Karpas-422 (cell line): Measurements from ENCODE around the gene CRY1. TPM values are rescaled to one million over a fixed set of nuclear protein-coding genes. Genes with fewer than 3 reads are reported as not detected.

ENCODE experiments used
- DNase-seq: peaks from one replicate; pipeline ENCODE4 v3.0.0-alpha.2; 2015
- H2AFZ ChIP-seq: fragments of 200-600 bp; sonication (generic); 2 replicates; pipeline ENCODE4 v1.6.1; 2014; ENCODE audit warnings: antibody characterized with exemption, low read length, mixed read lengths
- H3K27ac ChIP-seq: fragments of 200-600 bp; sonication (generic); 2 replicates; pipeline ENCODE4 v1.5.1; 2014; ENCODE audit warnings: mild to moderate bottlenecking, low read length, moderate library complexity
- H3K27me3 ChIP-seq: fragments of 200-600 bp; sonication (generic); 2 replicates; pipeline ENCODE4 v1.6.1; 2014; ENCODE audit warnings: low read length, mixed read lengths
- H3K36me3 ChIP-seq: fragments of 200-600 bp; sonication (generic); 2 replicates; pipeline ENCODE4 v1.6.1; 2014; ENCODE audit warnings: low read length, mixed read lengths; ENCODE audit not compliant: insufficient read depth
- H3K4me1 ChIP-seq: fragments of 200-600 bp; sonication (generic); 2 replicates; pipeline ENCODE4 v1.6.1; 2014; ENCODE audit warnings: mild to moderate bottlenecking, low read length, mixed read lengths
- H3K4me2 ChIP-seq: fragments of 200-600 bp; sonication (generic); 2 replicates; pipeline ENCODE4 v1.6.1; 2014; ENCODE audit warnings: low read length, low read depth, mild to moderate bottlenecking; ENCODE audit not compliant: poor library complexity, severe bottlenecking
- H3K4me3 ChIP-seq: fragments of 200-600 bp; sonication (generic); 2 replicates; pipeline ENCODE4 v1.5.1; 2014; ENCODE audit warnings: mild to moderate bottlenecking, antibody characterized with exemption, low read length, mixed read lengths
- H3K79me2 ChIP-seq: fragments of 200-600 bp; sonication (generic); 2 replicates; pipeline ENCODE4 v1.6.1; 2014; ENCODE audit warnings: mild to moderate bottlenecking, low read length, mixed read lengths
- H3K9ac ChIP-seq: fragments of 200-600 bp; sonication (generic); 2 replicates; pipeline ENCODE4 v1.6.0; 2014; ENCODE audit warnings: low read length
- H3K9me2 ChIP-seq: fragments of 200-600 bp; sonication (generic), shearing (Covaris generic); replicated peaks from 2 replicates; pipeline ENCODE4 v1.6.0; 2014; ENCODE audit warnings: mild to moderate bottlenecking, low read length, moderate library complexity; ENCODE audit not compliant: insufficient read depth
- H3K9me3 ChIP-seq: fragments of 300-700, 200-600 bp; sonication (generic); 2 replicates; pipeline ENCODE4 v1.6.1; 2014; ENCODE audit warnings: low read length, mixed read lengths
- H4K20me1 ChIP-seq: fragments of 200-600 bp; sonication (generic); 2 replicates; pipeline ENCODE4 v1.6.1; 2014; ENCODE audit warnings: mild to moderate bottlenecking, antibody characterized with exemption, low read length, low read depth; ENCODE audit not compliant: insufficient read depth
- total RNA-seq: library from RNA; depleted of rRNA; stranded (reverse); fragments of >200 nt; shearing (Covaris generic); gene quantifications from 2 replicates; pipeline ENCODE4 v1.2.3, GENCODE V29; 2014; ENCODE audit warnings: low replicate concordance

CRY1 gene
- total RNA-seq, 1 experiment from 2014 or later, result not detected

DNA sequence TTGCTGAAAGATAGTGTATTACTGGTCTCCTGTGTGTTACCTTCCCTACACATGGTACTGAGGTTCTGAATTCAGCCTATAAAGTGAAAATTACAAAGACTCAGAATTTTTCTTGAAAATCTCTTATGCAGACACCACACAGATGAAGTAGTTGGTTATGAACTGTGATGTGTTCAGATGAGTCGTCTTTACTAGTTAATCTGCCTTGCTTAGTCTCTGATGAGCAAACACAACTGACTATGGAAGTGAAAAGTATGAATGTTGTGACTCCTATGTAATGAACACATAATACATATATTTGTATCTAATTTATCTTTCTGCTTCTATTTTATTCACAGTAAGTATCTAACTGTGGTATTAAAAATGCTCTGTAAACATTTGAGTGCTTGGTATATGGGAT is 111.1 kb downstream of the CRY1 start:
- Histone ChIP-seq H3K27me3 (no peaks in the 10 kb centered on the region), H2AFZ (no peak overlapping the region), H3K4me3 (no peak overlapping the region), H3K9me3 (no peaks in the 10 kb centered on the region), H3K4me2 (no peak overlapping the region), H3K9ac (no peak overlapping the region), H4K20me1 (no peaks in the 10 kb centered on the region), H3K9me2 (no peaks in the 10 kb centered on the region), H3K4me1 (peaks cover 21% of the 10 kb centered on the region), H3K27ac (no peak overlapping the region), H3K36me3 (no peaks in the 10 kb centered on the region), H3K79me2 (no peaks in the 10 kb centered on the region)
- no peak for DNase-seq

DNA sequence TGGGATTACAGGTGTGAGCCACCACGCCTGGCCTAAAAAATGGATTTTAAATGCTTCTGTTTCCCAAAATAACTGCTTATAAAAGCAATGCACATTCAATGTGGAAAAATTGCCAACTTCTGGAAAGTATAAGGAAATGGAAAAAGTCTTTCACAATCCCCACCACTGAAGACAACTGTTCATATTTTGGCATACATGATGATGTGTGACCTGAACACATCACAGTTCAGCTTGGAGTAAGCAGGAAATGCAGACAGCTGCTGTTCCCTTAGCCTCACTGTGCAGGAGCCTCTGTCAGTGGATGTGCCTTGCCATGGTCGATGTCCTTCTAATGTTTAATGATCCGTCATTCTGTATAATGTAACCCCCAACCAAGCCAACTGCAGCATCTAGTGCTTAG is 111.6 kb downstream of the CRY1 start:
- H3K36me3 ChIP-seq, result no peaks in the 10 kb centered on the region
- peaks cover 19% of the 10 kb centered on the region for H3K4me1 ChIP-seq
- H3K27me3 ChIP-seq, result no peaks in the 10 kb centered on the region
- H3K9ac ChIP-seq, result no peak overlapping the region
- no peak overlapping the region for H3K4me3 ChIP-seq
- H3K9me3 ChIP-seq, result no peaks in the 10 kb centered on the region
- no peak overlapping the region for H3K4me2 ChIP-seq
- H4K20me1 ChIP-seq, result no peaks in the 10 kb centered on the region
- H2AFZ ChIP-seq, result no peak overlapping the region
- no peak for DNase-seq
- H3K79me2 ChIP-seq, result no peaks in the 10 kb centered on the region
- H3K9me2 ChIP-seq, result no peaks in the 10 kb centered on the region
- H3K27ac ChIP-seq, result no peak overlapping the region

DNA sequence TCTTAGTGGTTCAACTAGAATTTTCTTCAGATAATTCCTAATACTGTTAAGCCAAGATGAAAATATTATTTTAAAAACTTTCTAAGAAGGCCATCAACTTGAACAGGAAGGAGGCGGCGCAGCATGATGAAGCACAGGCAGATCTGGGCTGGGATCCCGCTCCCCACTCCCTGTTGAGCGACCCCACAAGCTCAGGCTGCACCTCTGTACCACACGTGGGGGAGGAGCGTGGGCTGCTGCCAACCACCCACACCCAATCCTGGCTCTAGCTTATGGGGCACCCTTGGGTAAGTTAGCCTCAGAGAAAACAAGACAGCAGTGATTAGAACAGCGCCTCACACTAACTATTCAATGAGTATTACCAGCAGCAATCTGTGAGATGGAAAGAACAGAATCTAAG is 112.4 kb downstream of the CRY1 start:
- peaks cover 11% of the 10 kb centered on the region for H3K4me1 ChIP-seq
- H3K9me3 ChIP-seq, result no peaks in the 10 kb centered on the region
- H3K9me2 ChIP-seq, result no peaks in the 10 kb centered on the region
- DNase-seq, result no peak
- no peaks in the 10 kb centered on the region for H3K27me3 ChIP-seq
- peaks cover 3% of the 10 kb centered on the region; the same call in 1 of the 2 replicates for H3K36me3 ChIP-seq
- no peak overlapping the region for H3K27ac ChIP-seq
- H3K4me2 ChIP-seq, result no peak overlapping the region
- H3K79me2 ChIP-seq, result no peaks in the 10 kb centered on the region
- H3K9ac ChIP-seq, result no peak overlapping the region
- H4K20me1 ChIP-seq, result no peaks in the 10 kb centered on the region
- H2AFZ ChIP-seq, result no peak overlapping the region
- H3K4me3 ChIP-seq, result no peak overlapping the region

DNA sequence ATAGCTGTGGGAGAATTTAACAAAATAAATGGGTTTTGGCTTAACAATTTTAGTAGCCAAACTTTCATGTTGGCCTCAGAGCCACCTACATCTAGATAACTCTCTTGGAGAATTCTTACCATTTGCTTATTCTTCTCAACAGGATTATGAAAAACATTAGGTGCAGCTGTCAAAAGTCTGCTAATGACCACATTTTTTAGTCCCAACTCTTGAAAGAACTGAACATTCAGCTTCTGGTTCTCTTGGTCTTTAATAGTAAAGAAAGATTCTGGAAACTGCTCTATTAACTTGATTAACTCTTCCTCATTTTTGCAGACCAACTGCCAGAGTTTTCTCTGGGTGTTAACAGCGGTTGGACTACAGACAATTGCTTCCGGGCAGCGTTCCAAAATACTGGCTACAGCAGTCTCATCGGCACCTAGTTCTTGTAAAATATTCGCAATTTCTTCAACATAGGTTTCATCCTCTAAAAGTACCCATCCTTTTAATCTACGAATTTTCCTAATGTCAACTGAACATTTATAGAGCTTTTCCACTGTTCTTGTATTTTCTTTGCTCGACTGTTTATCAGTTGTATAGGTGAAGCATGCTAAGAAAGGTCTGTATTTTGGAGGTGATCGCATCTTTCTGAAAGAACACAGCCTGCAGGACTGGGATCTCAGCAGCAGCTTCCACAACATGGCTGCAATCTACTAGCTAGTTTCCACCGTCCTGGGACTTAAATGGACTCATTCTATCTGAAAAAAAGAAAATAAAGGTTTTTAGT is 115.1 kb downstream of the CRY1 start:
- no peaks in the 10 kb centered on the region for H4K20me1 ChIP-seq
- no peaks in the 10 kb centered on the region for H3K27me3 ChIP-seq
- peaks cover 4% of the 10 kb centered on the region; the same call in 1 of the 2 replicates for H3K36me3 ChIP-seq
- no peak for DNase-seq
- no peaks in the 10 kb centered on the region for H3K9me3 ChIP-seq
- H3K4me1 ChIP-seq, result peaks cover 2% of the 10 kb centered on the region
- H3K4me3 ChIP-seq, result no peak overlapping the region
- no peak overlapping the region for H2AFZ ChIP-seq
- no peaks in the 10 kb centered on the region for H3K79me2 ChIP-seq
- H3K9me2 ChIP-seq, result no peaks in the 10 kb centered on the region
- no peak overlapping the region for H3K4me2 ChIP-seq
- no peak overlapping the region for H3K27ac ChIP-seq
- no peak overlapping the region for H3K9ac ChIP-seq

DNA sequence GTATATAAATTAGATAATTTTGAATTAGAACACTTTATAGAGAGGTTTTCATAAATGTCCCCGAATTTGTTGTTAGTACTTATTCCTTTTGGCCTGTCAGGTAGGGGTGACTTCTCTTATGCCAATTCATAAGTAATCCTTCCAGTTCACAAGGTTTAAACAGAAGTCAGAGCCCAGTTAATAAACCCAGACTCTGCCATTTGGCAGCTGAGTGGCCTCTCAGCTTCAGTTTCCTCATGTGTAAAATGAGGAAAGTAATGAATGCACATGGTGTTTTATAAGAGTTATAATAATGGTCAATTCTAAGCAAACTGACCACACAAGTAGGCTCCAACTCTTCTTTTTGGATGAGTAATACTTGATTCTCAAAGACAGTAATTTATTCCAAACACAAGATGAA is 116.7 kb downstream of the CRY1 start:
- Histone ChIP-seq H3K4me3 (no peak overlapping the region), H3K9me3 (no peaks in the 10 kb centered on the region), H3K27ac (no peak overlapping the region), H3K27me3 (no peaks in the 10 kb centered on the region), H3K79me2 (no peaks in the 10 kb centered on the region), H3K36me3 (peaks cover 6% of the 10 kb centered on the region; the same call in 1 of the 2 replicates), H2AFZ (no peak overlapping the region), H3K9ac (no peak overlapping the region), H3K9me2 (no peaks in the 10 kb centered on the region), H4K20me1 (no peaks in the 10 kb centered on the region), H3K4me2 (no peak overlapping the region), H3K4me1 (no peaks in the 10 kb centered on the region)
- DNase-seq, result no peak

DNA sequence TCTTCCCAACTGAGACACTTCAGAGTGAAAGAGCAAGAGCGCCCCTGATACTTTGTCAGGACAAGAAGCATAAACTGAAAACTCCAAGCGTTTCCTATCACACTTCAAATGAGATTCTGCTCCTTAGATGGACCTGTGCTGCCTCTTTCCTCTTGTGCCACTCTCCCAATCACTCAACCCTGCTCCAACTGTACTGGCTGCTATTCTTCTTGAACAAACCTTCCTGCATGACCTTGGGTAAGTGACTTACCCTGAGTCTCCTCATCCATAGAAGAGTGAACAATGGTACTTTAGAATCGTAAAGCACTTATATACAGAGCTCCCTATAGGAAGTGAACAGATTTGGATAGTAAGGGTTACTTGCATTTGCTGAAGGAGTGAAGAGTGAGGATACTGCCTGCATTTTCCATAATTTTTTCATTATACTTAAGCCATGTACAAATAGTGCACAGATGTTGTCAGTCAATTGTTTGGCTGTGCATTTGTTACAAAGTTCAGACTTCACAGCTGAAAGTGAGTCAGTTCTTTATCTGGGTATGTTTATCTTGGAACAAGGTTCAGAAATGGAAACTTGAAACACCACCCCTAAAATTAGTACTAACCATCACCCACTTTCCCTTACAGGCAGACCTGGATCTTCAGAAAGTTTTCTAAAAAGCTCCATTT is 117.2 kb downstream of the CRY1 start:
- H3K9me3 ChIP-seq, result no peaks in the 10 kb centered on the region
- H3K27me3 ChIP-seq, result no peaks in the 10 kb centered on the region
- no peak for DNase-seq
- no peak overlapping the region for H3K4me3 ChIP-seq
- H3K4me1 ChIP-seq, result no peaks in the 10 kb centered on the region
- no peaks in the 10 kb centered on the region for H3K9me2 ChIP-seq
- H2AFZ ChIP-seq, result no peak overlapping the region
- H3K79me2 ChIP-seq, result no peaks in the 10 kb centered on the region
- peaks cover 12% of the 10 kb centered on the region for H3K36me3 ChIP-seq
- H4K20me1 ChIP-seq, result no peaks in the 10 kb centered on the region
- H3K4me2 ChIP-seq, result no peak overlapping the region
- no peak overlapping the region for H3K27ac ChIP-seq
- H3K9ac ChIP-seq, result no peak overlapping the region

DNA sequence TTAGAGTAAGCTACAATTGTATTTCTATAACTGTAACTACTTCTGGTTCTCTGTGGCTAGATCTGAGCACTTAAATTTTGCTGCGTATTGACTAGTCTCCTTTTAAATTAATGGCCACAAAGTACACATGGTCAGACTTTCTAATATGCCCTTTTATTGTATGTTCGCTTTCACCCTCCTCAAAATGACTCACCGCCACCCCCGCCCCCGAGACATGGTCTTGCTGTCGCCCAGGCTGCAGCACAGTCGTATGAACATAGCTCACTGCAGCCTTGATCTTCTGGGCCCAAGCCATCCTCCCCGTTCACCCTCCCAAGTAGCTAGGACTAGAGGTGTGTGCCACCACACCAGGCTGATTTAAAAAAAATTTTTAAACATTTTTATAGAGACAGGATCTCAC is 118.3 kb downstream of the CRY1 start:
- DNase-seq, result no peak
- Histone ChIP-seq H3K4me2 (no peak overlapping the region), H2AFZ (no peak overlapping the region)

DNA sequence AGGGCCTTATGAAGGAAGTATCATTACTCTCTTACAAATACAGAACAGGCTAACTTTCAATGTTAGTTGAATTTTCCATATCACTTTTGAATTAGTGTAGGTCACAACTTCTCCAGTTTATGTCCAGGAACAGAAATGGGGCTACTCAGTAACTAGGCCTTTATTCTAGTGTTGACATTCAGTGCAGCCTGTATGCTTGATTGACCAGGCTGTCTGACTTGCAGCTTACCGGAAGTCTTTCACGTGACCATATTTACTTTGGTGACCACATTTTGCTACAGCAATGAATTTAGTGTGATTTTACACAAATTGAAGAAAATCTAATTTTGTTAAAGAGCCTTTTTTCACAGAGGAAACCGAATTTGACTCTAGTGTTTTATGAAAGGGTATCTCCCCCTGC is 118.8 kb downstream of the CRY1 start:
- Histone ChIP-seq H3K36me3 (peaks cover 24% of the 10 kb centered on the region), H3K4me3 (no peak overlapping the region), H4K20me1 (no peaks in the 10 kb centered on the region), H2AFZ (no peak overlapping the region), H3K79me2 (no peaks in the 10 kb centered on the region), H3K9me2 (no peaks in the 10 kb centered on the region), H3K27ac (no peak overlapping the region), H3K27me3 (no peaks in the 10 kb centered on the region), H3K9ac (no peak overlapping the region), H3K4me1 (no peaks in the 10 kb centered on the region), H3K9me3 (no peaks in the 10 kb centered on the region), H3K4me2 (no peak overlapping the region)
- no peak for DNase-seq

More for the DNA sequence above, 118.3 kb downstream of the CRY1 start:
- peaks cover 19% of the 10 kb centered on the region for H3K36me3 ChIP-seq
- H4K20me1 ChIP-seq, result no peaks in the 10 kb centered on the region
- no peaks in the 10 kb centered on the region for H3K27me3 ChIP-seq
- H3K9me2 ChIP-seq, result no peaks in the 10 kb centered on the region
- no peak overlapping the region for H3K4me3 ChIP-seq
- no peaks in the 10 kb centered on the region for H3K4me1 ChIP-seq
- no peaks in the 10 kb centered on the region for H3K79me2 ChIP-seq
- H3K27ac ChIP-seq, result no peak overlapping the region
- H3K9ac ChIP-seq, result no peak overlapping the region
- H3K9me3 ChIP-seq, result no peaks in the 10 kb centered on the region
